Neural cell (in vitro differentiated cells): Measurements from ENCODE around the gene MGST3. TPM values are rescaled to one million over a fixed set of nuclear protein-coding genes. Genes with fewer than 3 reads are reported as not detected.
"Not testable (repeated sequence)": the region's sequence is repeated elsewhere in the genome, so short reads cannot be mapped to it uniquely, and the experiment has no call there.

Source experiments
- H2AFZ ChIP-seq: fragments of 200-600, 300-800 bp; sonication (generic), shearing (Covaris generic); 2 replicates; pipeline ENCODE4 v1.6.0; 2014; ENCODE audit warnings: low read depth, mild to moderate bottlenecking, antibody characterized with exemption, low read length, moderate library complexity
- H3F3A ChIP-seq: fragments of 200-600 bp; shearing (Covaris generic); 2 replicates; pipeline ENCODE4 v1.6.1; 2016; ENCODE audit warnings: mild to moderate bottlenecking, moderate library complexity, mixed read lengths, antibody characterized with exemption, low read length; ENCODE audit not compliant: insufficient read depth, poor library complexity, severe bottlenecking
- H3K27ac ChIP-seq: fragments of 200-600, 300-800 bp; sonication (generic), shearing (Covaris generic); 2 replicates; pipeline ENCODE4 v1.5.1; 2014; ENCODE audit warnings: mild to moderate bottlenecking, low read length, moderate library complexity
- H3K27me3 ChIP-seq: fragments of 300-800, 200-600 bp; sonication (generic), shearing (Covaris generic); 2 replicates; pipeline ENCODE4 v1.6.0; 2014; ENCODE audit warnings: mild to moderate bottlenecking, low read depth, low read length, moderate library complexity; ENCODE audit not compliant: insufficient read depth
- H3K36me3 ChIP-seq: fragments of 300-800, 200-600 bp; sonication (generic), shearing (Covaris generic); 2 replicates; pipeline ENCODE4 v1.5.1; 2014; ENCODE audit warnings: mild to moderate bottlenecking, antibody characterized with exemption, low read length, moderate library complexity; ENCODE audit not compliant: insufficient read depth
- H3K4me2 ChIP-seq: fragments of 300-800, 200-600 bp; sonication (generic), shearing (Covaris generic); 2 replicates; pipeline ENCODE4 v1.6.0; 2014; ENCODE audit warnings: mild to moderate bottlenecking, low read length
- H3K4me3 ChIP-seq: fragments of 300-800, 200-600 bp; sonication (generic), shearing (Covaris generic); 2 replicates; pipeline ENCODE4 v1.5.1; 2014; ENCODE audit warnings: mild to moderate bottlenecking, low read length, moderate library complexity
- H3K79me2 ChIP-seq: fragments of 200-600 bp; shearing (Covaris generic); replicated peaks from 2 replicates; pipeline ENCODE4 v1.6.0; 2014; ENCODE audit warnings: mild to moderate bottlenecking, low read length, moderate library complexity; ENCODE audit not compliant: insufficient read depth
- H3K9ac ChIP-seq: fragments of 300-800, 200-600 bp; sonication (generic), shearing (Covaris generic); 2 replicates; pipeline ENCODE4 v1.6.1; 2016; ENCODE audit warnings: mild to moderate bottlenecking, low read length, mixed read lengths
- H3K9me2 ChIP-seq: fragments of 200-600 bp; shearing (Covaris generic); 2 replicates; pipeline ENCODE4 v1.6.1; 2016; ENCODE audit warnings: mild to moderate bottlenecking, low read length, mixed read lengths; ENCODE audit not compliant: insufficient read depth
- H3K9me3 ChIP-seq: fragments of 200-600, 300-800 bp; sonication (generic), shearing (Covaris generic); 2 replicates; pipeline ENCODE4 v1.6.1; 2016; ENCODE audit warnings: mild to moderate bottlenecking, mixed run types, low read length, moderate library complexity, mixed read lengths
- H4K20me1 ChIP-seq: fragments of 200-600 bp; shearing (Covaris generic); 2 replicates; pipeline ENCODE4 v1.6.1; 2016; ENCODE audit warnings: mild to moderate bottlenecking, mixed run types; ENCODE audit not compliant: insufficient read depth
- EP300 ChIP-seq: fragments of 450-650 bp; conservative IDR thresholded peaks from 2 replicates; pipeline ENCODE4 v1.6.1; 2014; ENCODE audit warnings: antibody characterized with exemption, mild to moderate bottlenecking, moderate library complexity; ENCODE audit not compliant: poor library complexity, severe bottlenecking
- EZH2 ChIP-seq: fragments of 200-600, 300-800 bp; shearing (Covaris generic), sonication (generic); IDR thresholded peaks from 2 replicates; pipeline ENCODE4 v1.6.1; 2014; ENCODE audit warnings: antibody characterized with exemption, low read length, borderline replicate concordance, mild to moderate bottlenecking; ENCODE audit not compliant: insufficient read depth, poor library complexity, severe bottlenecking
- MXI1 ChIP-seq: fragments of 450-650 bp; conservative IDR thresholded peaks from 2 replicates; pipeline ENCODE4 v1.6.1; 2014; ENCODE audit warnings: antibody characterized with exemption, mild to moderate bottlenecking; ENCODE audit not compliant: poor library complexity, severe bottlenecking
- POLR2AphosphoS5 ChIP-seq: IDR thresholded peaks from 2 replicates; pipeline ENCODE4 v1.6.1; 2012
- RAD21 ChIP-seq: fragments of 450-650 bp; conservative IDR thresholded peaks from 2 replicates; pipeline ENCODE4 v1.6.1; 2014; ENCODE audit warnings: antibody characterized with exemption, mild to moderate bottlenecking, moderate library complexity
- SMC3 ChIP-seq: fragments of 450-650 bp; conservative IDR thresholded peaks from 2 replicates; pipeline ENCODE4 v1.6.1; 2014; ENCODE audit warnings: antibody characterized with exemption, mild to moderate bottlenecking, moderate library complexity; ENCODE audit not compliant: poor library complexity
- TAF1 ChIP-seq: IDR thresholded peaks from 2 replicates; pipeline ENCODE4 v1.6.1; 2012; ENCODE audit warnings: low read depth
- polyA plus RNA-seq: library from polyadenylated mRNA; depleted of rRNA; stranded (reverse); fragments of >200 nt; gene quantifications from 2 replicates; pipeline ENCODE4 v1.2.3, GENCODE V29; 2014
- TF ChIP-seq, protein P1 (sequence below): IDR thresholded peaks from 2 replicates; pipeline ENCODE4 v1.6.1; 2012; ENCODE audit warnings: borderline replicate concordance
- TF ChIP-seq, protein P2 (sequence below): fragments of 450-650 bp; IDR thresholded peaks from 2 replicates; pipeline ENCODE4 v1.5.1; 2014; ENCODE audit warnings: antibody characterized with exemption, mild to moderate bottlenecking, moderate library complexity; ENCODE audit not compliant: poor library complexity, severe bottlenecking

The MGST3 gene
- polyA plus RNA-seq, 1 donor from 2014 or later, result 219 TPM

DNA sequence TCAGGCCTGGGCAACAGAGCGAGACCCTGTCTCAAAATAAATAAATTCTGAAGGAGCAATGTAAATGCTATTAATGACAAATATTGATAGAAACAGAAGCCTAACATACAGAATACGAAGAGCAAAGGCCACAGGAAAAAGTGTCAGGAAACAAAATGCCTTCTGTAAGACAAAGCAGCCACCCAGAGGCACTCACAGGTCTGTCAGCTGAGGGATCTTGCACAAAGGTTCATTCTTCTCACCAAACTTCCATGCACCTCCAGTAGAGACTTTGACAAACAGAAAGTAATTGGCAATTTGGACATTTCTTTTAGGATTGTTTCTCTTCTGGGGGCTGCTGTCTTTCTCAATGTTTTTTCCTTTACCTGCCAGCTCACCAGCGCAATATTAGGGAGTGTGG lies 68.5 kb downstream of the MGST3 start:
- Histone ChIP-seq H3K27ac (no peak overlapping the region), H3F3A (no peaks in the 10 kb centered on the region), H3K4me3 (no peak overlapping the region), H3K27me3 (no peaks in the 10 kb centered on the region), H3K36me3 (no peaks in the 10 kb centered on the region), H3K79me2 (peaks cover 16% of the 10 kb centered on the region), H3K4me2 (no peak overlapping the region), H3K9me3 (no peaks in the 10 kb centered on the region), H4K20me1 (no peaks in the 10 kb centered on the region), H3K9ac (no peak overlapping the region), H3K9me2 (no peaks in the 10 kb centered on the region), H2AFZ (no peak overlapping the region)
- no peak for TF ChIP-seq SMC3
- no peak for TF ChIP-seq RAD21
- no peak for TF ChIP-seq MXI1
- TF ChIP-seq, protein P1, sequence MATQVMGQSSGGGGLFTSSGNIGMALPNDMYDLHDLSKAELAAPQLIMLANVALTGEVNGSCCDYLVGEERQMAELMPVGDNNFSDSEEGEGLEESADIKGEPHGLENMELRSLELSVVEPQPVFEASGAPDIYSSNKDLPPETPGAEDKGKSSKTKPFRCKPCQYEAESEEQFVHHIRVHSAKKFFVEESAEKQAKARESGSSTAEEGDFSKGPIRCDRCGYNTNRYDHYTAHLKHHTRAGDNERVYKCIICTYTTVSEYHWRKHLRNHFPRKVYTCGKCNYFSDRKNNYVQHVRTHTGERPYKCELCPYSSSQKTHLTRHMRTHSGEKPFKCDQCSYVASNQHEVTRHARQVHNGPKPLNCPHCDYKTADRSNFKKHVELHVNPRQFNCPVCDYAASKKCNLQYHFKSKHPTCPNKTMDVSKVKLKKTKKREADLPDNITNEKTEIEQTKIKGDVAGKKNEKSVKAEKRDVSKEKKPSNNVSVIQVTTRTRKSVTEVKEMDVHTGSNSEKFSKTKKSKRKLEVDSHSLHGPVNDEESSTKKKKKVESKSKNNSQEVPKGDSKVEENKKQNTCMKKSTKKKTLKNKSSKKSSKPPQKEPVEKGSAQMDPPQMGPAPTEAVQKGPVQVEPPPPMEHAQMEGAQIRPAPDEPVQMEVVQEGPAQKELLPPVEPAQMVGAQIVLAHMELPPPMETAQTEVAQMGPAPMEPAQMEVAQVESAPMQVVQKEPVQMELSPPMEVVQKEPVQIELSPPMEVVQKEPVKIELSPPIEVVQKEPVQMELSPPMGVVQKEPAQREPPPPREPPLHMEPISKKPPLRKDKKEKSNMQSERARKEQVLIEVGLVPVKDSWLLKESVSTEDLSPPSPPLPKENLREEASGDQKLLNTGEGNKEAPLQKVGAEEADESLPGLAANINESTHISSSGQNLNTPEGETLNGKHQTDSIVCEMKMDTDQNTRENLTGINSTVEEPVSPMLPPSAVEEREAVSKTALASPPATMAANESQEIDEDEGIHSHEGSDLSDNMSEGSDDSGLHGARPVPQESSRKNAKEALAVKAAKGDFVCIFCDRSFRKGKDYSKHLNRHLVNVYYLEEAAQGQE, result no peak
- TF ChIP-seq EP300, result no peak
- no peak for TF ChIP-seq POLR2AphosphoS5
- TF ChIP-seq EZH2, result no peak
- TF ChIP-seq, protein P2, sequence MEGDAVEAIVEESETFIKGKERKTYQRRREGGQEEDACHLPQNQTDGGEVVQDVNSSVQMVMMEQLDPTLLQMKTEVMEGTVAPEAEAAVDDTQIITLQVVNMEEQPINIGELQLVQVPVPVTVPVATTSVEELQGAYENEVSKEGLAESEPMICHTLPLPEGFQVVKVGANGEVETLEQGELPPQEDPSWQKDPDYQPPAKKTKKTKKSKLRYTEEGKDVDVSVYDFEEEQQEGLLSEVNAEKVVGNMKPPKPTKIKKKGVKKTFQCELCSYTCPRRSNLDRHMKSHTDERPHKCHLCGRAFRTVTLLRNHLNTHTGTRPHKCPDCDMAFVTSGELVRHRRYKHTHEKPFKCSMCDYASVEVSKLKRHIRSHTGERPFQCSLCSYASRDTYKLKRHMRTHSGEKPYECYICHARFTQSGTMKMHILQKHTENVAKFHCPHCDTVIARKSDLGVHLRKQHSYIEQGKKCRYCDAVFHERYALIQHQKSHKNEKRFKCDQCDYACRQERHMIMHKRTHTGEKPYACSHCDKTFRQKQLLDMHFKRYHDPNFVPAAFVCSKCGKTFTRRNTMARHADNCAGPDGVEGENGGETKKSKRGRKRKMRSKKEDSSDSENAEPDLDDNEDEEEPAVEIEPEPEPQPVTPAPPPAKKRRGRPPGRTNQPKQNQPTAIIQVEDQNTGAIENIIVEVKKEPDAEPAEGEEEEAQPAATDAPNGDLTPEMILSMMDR, result no peak
- no peak for TF ChIP-seq TAF1

DNA sequence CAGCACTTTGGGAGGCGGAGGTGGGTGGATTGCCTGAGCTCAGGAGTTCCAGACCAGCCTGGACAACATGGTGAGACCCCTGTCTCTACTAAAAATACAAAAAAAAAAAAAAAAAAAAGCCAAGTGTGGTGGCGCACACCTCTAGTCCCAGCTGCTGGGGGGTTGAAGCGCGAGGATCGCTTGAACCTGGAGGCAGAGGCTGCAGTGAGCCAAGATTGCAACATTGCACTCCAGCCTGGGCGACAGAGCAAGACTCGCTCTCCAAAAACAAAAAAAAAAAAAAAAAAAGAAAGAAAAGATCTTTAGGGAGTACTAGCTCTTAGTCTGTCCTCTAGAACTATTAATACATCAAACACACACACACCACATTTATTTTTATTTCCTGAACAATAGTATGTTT lies 70.9 kb downstream of the MGST3 start:
- not testable (repeated sequence) for H4K20me1 ChIP-seq, H3F3A ChIP-seq, H3K27me3 ChIP-seq, H3K9ac ChIP-seq, H3K36me3 ChIP-seq, H2AFZ ChIP-seq, H3K27ac ChIP-seq, H3K9me3 ChIP-seq, H3K4me3 ChIP-seq, H3K79me2 ChIP-seq, H3K4me2 ChIP-seq, H3K9me2 ChIP-seq

- H3K9ac ChIP-seq, result no peak overlapping the region
- H3K27ac ChIP-seq, result no peak overlapping the region
- H2AFZ ChIP-seq, result no peak overlapping the region
- no peaks in the 10 kb centered on the region for H3K9me2 ChIP-seq
- no peaks in the 10 kb centered on the region for H4K20me1 ChIP-seq
- H3K36me3 ChIP-seq, result no peaks in the 10 kb centered on the region
- H3K4me2 ChIP-seq, result no peak overlapping the region
- H3K27me3 ChIP-seq, result no peaks in the 10 kb centered on the region
- TF ChIP-seq POLR2AphosphoS5 (no peak), EP300 (no peak), RAD21 (no peak), EZH2 (no peak), TAF1 (no peak), SMC3 (no peak)
- TF ChIP-seq, protein P2, result no peak
- TF ChIP-seq, protein P1, result no peak
- H3K79me2 ChIP-seq, result no peaks in the 10 kb centered on the region
- no peaks in the 10 kb centered on the region for H3K9me3 ChIP-seq
- H3K4me3 ChIP-seq, result no peak overlapping the region
- no peaks in the 10 kb centered on the region for H3F3A ChIP-seq
Measured at GRCh38 chr1:165703648-165704047, 72.6 kb downstream of the MGST3 start.
